OCI-LY1 (cell line): ENCODE results near the gene KCNB1.

ENCODE experiments used
- H2AFZ ChIP-seq: fragments of 200-600 bp; sonication (generic), shearing (Covaris generic); 2 replicates; pipeline ENCODE4 v1.6.0; 2014; ENCODE audit warnings: antibody characterized with exemption, mild to moderate bottlenecking, low read length
- H3F3A ChIP-seq: fragments of 200-600 bp; sonication (generic), shearing (Covaris generic); 2 replicates; pipeline ENCODE4 v1.6.0; 2014; ENCODE audit warnings: mild to moderate bottlenecking, antibody characterized with exemption, low read length, moderate library complexity; ENCODE audit not compliant: insufficient read depth
- H3K27ac ChIP-seq: fragments of 200-600 bp; sonication (generic); 2 replicates; pipeline ENCODE4 v1.5.1; 2014; ENCODE audit warnings: low read length, mixed run types, mild to moderate bottlenecking, low read depth; ENCODE audit not compliant: poor library complexity, severe bottlenecking
- H3K27me3 ChIP-seq: fragments of 200-600 bp; sonication (generic); 2 replicates; pipeline ENCODE4 v1.6.0; 2014; ENCODE audit warnings: antibody characterized with exemption, mild to moderate bottlenecking, low read length, moderate library complexity; ENCODE audit not compliant: insufficient read depth
- H3K36me3 ChIP-seq: fragments of 200-600 bp; sonication (generic); 2 replicates; pipeline ENCODE4 v1.6.1; 2014; ENCODE audit warnings: mild to moderate bottlenecking, antibody characterized with exemption, low read length, moderate library complexity, mixed read lengths; ENCODE audit not compliant: insufficient read depth
- H3K4me1 ChIP-seq: fragments of 200-600 bp; sonication (generic); 2 replicates; pipeline ENCODE4 v1.5.1; 2014; ENCODE audit warnings: mild to moderate bottlenecking, low read length, moderate library complexity; ENCODE audit not compliant: insufficient read depth, severe bottlenecking
- H3K4me2 ChIP-seq: fragments of 200-600 bp; sonication (generic), shearing (Covaris generic); 2 replicates; pipeline ENCODE4 v1.6.1; 2014; ENCODE audit warnings: low read length
- H3K4me3 ChIP-seq: fragments of 200-600 bp; sonication (generic); 2 replicates; pipeline ENCODE4 v1.5.1; 2014; ENCODE audit warnings: low read length, low read depth, mild to moderate bottlenecking, mixed read lengths; ENCODE audit not compliant: poor library complexity, severe bottlenecking
- H3K79me2 ChIP-seq: fragments of 200-600 bp; shearing (Covaris generic); 2 replicates; pipeline ENCODE4 v1.6.1; 2016; ENCODE audit warnings: mixed run types, low read length, mixed read lengths; ENCODE audit not compliant: insufficient read depth
- H3K9ac ChIP-seq: fragments of 200-600 bp; sonication (generic), shearing (Covaris generic); 2 replicates; pipeline ENCODE4 v1.6.1; 2014; ENCODE audit warnings: mild to moderate bottlenecking, low read length, mixed read lengths
- H3K9me2 ChIP-seq: fragments of 200-600 bp; sonication (generic), shearing (Covaris generic); 2 replicates; pipeline ENCODE4 v1.6.1; 2014; ENCODE audit warnings: low read depth, mild to moderate bottlenecking, low read length, mixed read lengths
- H3K9me3 ChIP-seq: fragments of 200-600 bp; shearing (Covaris generic); 2 replicates; pipeline ENCODE4 v1.6.1; 2014; ENCODE audit warnings: low read length, mixed read lengths
- H4K20me1 ChIP-seq: fragments of 200-600 bp; sonication (generic), shearing (Covaris generic); 2 replicates; pipeline ENCODE4 v1.6.0; 2016; ENCODE audit warnings: mild to moderate bottlenecking, low read length; ENCODE audit not compliant: insufficient read depth
- CTCF ChIP-seq: fragments of 200-600 bp; sonication (generic), shearing (Covaris generic); IDR thresholded peaks from 2 replicates; pipeline ENCODE4 v1.5.1; 2017; ENCODE audit warnings: mild to moderate bottlenecking, antibody characterized with exemption, low read length, moderate library complexity, mixed read lengths
- EZH2 ChIP-seq: fragments of 200-600 bp; sonication (generic), shearing (Covaris generic); IDR thresholded peaks from 2 replicates; pipeline ENCODE4 v1.8.0; 2017; ENCODE audit warnings: borderline replicate concordance, mixed run types, mild to moderate bottlenecking, antibody characterized with exemption, low read length, moderate library complexity, mixed read lengths

Gene KCNB1

GRCh38 chr20:49413677-49414076 is 68.8 kb downstream of the KCNB1 start:
- Histone ChIP-seq H2AFZ (no peak overlapping the region), H3K4me2 (no peak overlapping the region), H3K9ac (no peak overlapping the region), H3K4me1 (no peaks in the 10 kb centered on the region), H3F3A (no peaks in the 10 kb centered on the region), H3K9me2 (no peaks in the 10 kb centered on the region), H3K9me3 (no peaks in the 10 kb centered on the region), H3K4me3 (no peak overlapping the region), H3K79me2 (no peaks in the 10 kb centered on the region), H3K27ac (no peak overlapping the region), H3K27me3 (no peaks in the 10 kb centered on the region), H4K20me1 (no peaks in the 10 kb centered on the region), H3K36me3 (no peaks in the 10 kb centered on the region)
- TF ChIP-seq CTCF (no peak), EZH2 (no peak)

GRCh38 chr20:49412953-49413352 is 69.5 kb downstream of the KCNB1 start:
- Histone ChIP-seq H3K4me1 (no peaks in the 10 kb centered on the region), H3K27me3 (no peaks in the 10 kb centered on the region), H3K27ac (no peak overlapping the region), H3K9me2 (no peaks in the 10 kb centered on the region), H3K9ac (no peak overlapping the region), H2AFZ (no peak overlapping the region), H3K9me3 (no peaks in the 10 kb centered on the region), H3K36me3 (no peaks in the 10 kb centered on the region), H4K20me1 (no peaks in the 10 kb centered on the region), H3K4me2 (no peak overlapping the region), H3F3A (no peaks in the 10 kb centered on the region), H3K79me2 (no peaks in the 10 kb centered on the region), H3K4me3 (no peak overlapping the region)
- TF ChIP-seq EZH2 (no peak), CTCF (no peak)

- Histone ChIP-seq H3K27ac (no peak overlapping the region), H3K4me1 (no peaks in the 10 kb centered on the region), H4K20me1 (no peaks in the 10 kb centered on the region), H3K36me3 (no peaks in the 10 kb centered on the region), H2AFZ (no peak overlapping the region), H3K9me3 (no peaks in the 10 kb centered on the region), H3K9ac (no peak overlapping the region), H3K4me3 (no peak overlapping the region), H3F3A (no peaks in the 10 kb centered on the region), H3K9me2 (no peaks in the 10 kb centered on the region), H3K4me2 (no peak overlapping the region), H3K79me2 (no peaks in the 10 kb centered on the region), H3K27me3 (no peaks in the 10 kb centered on the region)
- TF ChIP-seq CTCF: no peak
- no peak for TF ChIP-seq EZH2
Measured at GRCh38 chr20:49412254-49412653, 70.2 kb downstream of the KCNB1 start.
